ENCODE results near the gene ZEB2.

GRCh38 chr2:144529841-144530240 lies 9.9 kb upstream of the ZEB2 start:
- TF ChIP-seq FOXS1 (CRISPR knock-in tag; IDR thresholded peaks at IDR 0.05) (no peak), HDAC2 (IDR thresholded peaks at IDR 0.05) (no peak), CTCF (IDR thresholded peaks at IDR 0.05) (no peak), SMC3 (IDR thresholded peaks at IDR 0.05) (no peak), SREBF2 (IDR thresholded peaks at IDR 0.05) (no peak), RNF2 (IDR thresholded peaks at IDR 0.05; ENCODE audit: borderline replicate concordance, low read depth) (no peak), PBX3 (IDR thresholded peaks at IDR 0.05) (no peak), TP53 (CRISPR knock-in tag; IDR thresholded peaks at IDR 0.05) (no peak)
